Karpas-422 (cell line): ENCODE data around the gene GNGT2. TPM values are rescaled to one million over a fixed set of nuclear protein-coding genes. Genes with fewer than 3 reads are reported as not detected.
"Not testable (repeated sequence)": the region's sequence is repeated elsewhere in the genome, so short reads cannot be mapped to it uniquely, and the experiment has no call there.

ENCODE experiments used
- DNase-seq: peaks from one replicate; pipeline ENCODE4 v3.0.0-alpha.2; 2015
- H2AFZ ChIP-seq: fragments of 200-600 bp; sonication (generic); 2 replicates; pipeline ENCODE4 v1.6.1; 2014; ENCODE audit warnings: antibody characterized with exemption, low read length, mixed read lengths
- H3K27ac ChIP-seq: fragments of 200-600 bp; sonication (generic); 2 replicates; pipeline ENCODE4 v1.5.1; 2014; ENCODE audit warnings: mild to moderate bottlenecking, low read length, moderate library complexity
- H3K27me3 ChIP-seq: fragments of 200-600 bp; sonication (generic); 2 replicates; pipeline ENCODE4 v1.6.1; 2014; ENCODE audit warnings: low read length, mixed read lengths
- H3K36me3 ChIP-seq: fragments of 200-600 bp; sonication (generic); 2 replicates; pipeline ENCODE4 v1.6.1; 2014; ENCODE audit warnings: low read length, mixed read lengths; ENCODE audit not compliant: insufficient read depth
- H3K4me1 ChIP-seq: fragments of 200-600 bp; sonication (generic); 2 replicates; pipeline ENCODE4 v1.6.1; 2014; ENCODE audit warnings: mild to moderate bottlenecking, low read length, mixed read lengths
- H3K4me2 ChIP-seq: fragments of 200-600 bp; sonication (generic); 2 replicates; pipeline ENCODE4 v1.6.1; 2014; ENCODE audit warnings: low read length, low read depth, mild to moderate bottlenecking; ENCODE audit not compliant: poor library complexity, severe bottlenecking
- H3K4me3 ChIP-seq: fragments of 200-600 bp; sonication (generic); 2 replicates; pipeline ENCODE4 v1.5.1; 2014; ENCODE audit warnings: mild to moderate bottlenecking, antibody characterized with exemption, low read length, mixed read lengths
- H3K79me2 ChIP-seq: fragments of 200-600 bp; sonication (generic); 2 replicates; pipeline ENCODE4 v1.6.1; 2014; ENCODE audit warnings: mild to moderate bottlenecking, low read length, mixed read lengths
- H3K9ac ChIP-seq: fragments of 200-600 bp; sonication (generic); 2 replicates; pipeline ENCODE4 v1.6.0; 2014; ENCODE audit warnings: low read length
- H3K9me2 ChIP-seq: fragments of 200-600 bp; sonication (generic), shearing (Covaris generic); replicated peaks from 2 replicates; pipeline ENCODE4 v1.6.0; 2014; ENCODE audit warnings: mild to moderate bottlenecking, low read length, moderate library complexity; ENCODE audit not compliant: insufficient read depth
- H3K9me3 ChIP-seq: fragments of 300-700, 200-600 bp; sonication (generic); 2 replicates; pipeline ENCODE4 v1.6.1; 2014; ENCODE audit warnings: low read length, mixed read lengths
- H4K20me1 ChIP-seq: fragments of 200-600 bp; sonication (generic); 2 replicates; pipeline ENCODE4 v1.6.1; 2014; ENCODE audit warnings: mild to moderate bottlenecking, antibody characterized with exemption, low read length, low read depth; ENCODE audit not compliant: insufficient read depth
- total RNA-seq: library from RNA; depleted of rRNA; stranded (reverse); fragments of >200 nt; shearing (Covaris generic); gene quantifications from 2 replicates; pipeline ENCODE4 v1.2.3, GENCODE V29; 2014; ENCODE audit warnings: low replicate concordance

The GNGT2 gene
- total RNA-seq, 1 experiment from 2014 or later, result 25.3 TPM

- H3K4me2 ChIP-seq, result peak overlapping the region; percentile 54
- not testable (repeated sequence) for H4K20me1 ChIP-seq, H3K79me2 ChIP-seq, H3K9me3 ChIP-seq, H3K9me2 ChIP-seq, H2AFZ ChIP-seq, H3K9ac ChIP-seq, H3K27me3 ChIP-seq, DNase-seq, H3K36me3 ChIP-seq
- H3K4me3 ChIP-seq, result peak overlapping the region; percentile 29; the same call in 1 of the 2 replicates
- peak overlapping the region; percentile 43; the same call in 1 of the 2 replicates for H3K27ac ChIP-seq
- peaks cover 24% of the 10 kb centered on the region for H3K4me1 ChIP-seq
These were observed 25.9 kb downstream of the GNGT2 start for GRCh38 chr17:49184522-49184921.

- DNase-seq, result peak; percentile 71
- H3K9me2 ChIP-seq, result no peaks in the 10 kb centered on the region
- peak overlapping the region; percentile 29; the same call in 1 of the 2 replicates for H3K4me3 ChIP-seq
- H3K4me1 ChIP-seq, result peaks cover 24% of the 10 kb centered on the region
- peak overlapping the region; percentile 54 for H3K4me2 ChIP-seq
- H3K9ac ChIP-seq, result peak overlapping the region; percentile 30
- no peaks in the 10 kb centered on the region for H3K36me3 ChIP-seq
- H4K20me1 ChIP-seq, result no peaks in the 10 kb centered on the region
- peaks cover 6% of the 10 kb centered on the region for H3K9me3 ChIP-seq
- peak overlapping the region; percentile 43 for H3K27ac ChIP-seq
- H3K27me3 ChIP-seq, result no peaks in the 10 kb centered on the region
- peak overlapping the region; percentile 14; the same call in 1 of the 2 replicates for H2AFZ ChIP-seq
- H3K79me2 ChIP-seq, result no peaks in the 10 kb centered on the region
These were observed 26.6 kb downstream of the GNGT2 start for GRCh38 chr17:49183801-49184200.

GRCh38 chr17:49183341-49183740 is 27.0 kb downstream of the GNGT2 start:
- Histone ChIP-seq H2AFZ (peak overlapping the region; percentile 14; the same call in 1 of the 2 replicates), H3K79me2 (no peaks in the 10 kb centered on the region), H3K4me3 (peak overlapping the region; percentile 29; the same call in 1 of the 2 replicates), H3K9ac (peak overlapping the region; percentile 30; the same call in 1 of the 2 replicates), H4K20me1 (no peaks in the 10 kb centered on the region), H3K27ac (peak overlapping the region; percentile 43), H3K4me2 (peak overlapping the region; percentile 54), H3K9me3 (peaks cover 6% of the 10 kb centered on the region), H3K4me1 (peaks cover 24% of the 10 kb centered on the region), H3K36me3 (no peaks in the 10 kb centered on the region), H3K27me3 (no peaks in the 10 kb centered on the region), H3K9me2 (no peaks in the 10 kb centered on the region)
- peak; percentile 53 for DNase-seq

GRCh38 chr17:49180998-49181635 is 29.3 kb downstream of the GNGT2 start:
- H3K27me3 ChIP-seq, result no peaks in the 10 kb centered on the region; the same call in 1 of the 2 replicates
- no peaks in the 10 kb centered on the region for H4K20me1 ChIP-seq
- H3K4me3 ChIP-seq, result no peak overlapping the region
- H3K79me2 ChIP-seq, result no peaks in the 10 kb centered on the region
- peaks cover 13% of the 10 kb centered on the region for H3K9me3 ChIP-seq
- no peaks in the 10 kb centered on the region for H3K9me2 ChIP-seq
- no peak for DNase-seq
- H3K9ac ChIP-seq, result no peak overlapping the region
- no peaks in the 10 kb centered on the region for H3K36me3 ChIP-seq
- H3K4me1 ChIP-seq, result peaks cover 24% of the 10 kb centered on the region
- H3K4me2 ChIP-seq, result no peak overlapping the region
- peak overlapping the region; percentile 10; the same call in 1 of the 2 replicates for H2AFZ ChIP-seq
- no peak overlapping the region for H3K27ac ChIP-seq

GRCh38 chr17:49180303-49180702 is 30.1 kb downstream of the GNGT2 start:
- Histone ChIP-seq H3K4me1 (peaks cover 24% of the 10 kb centered on the region), H3K27ac (no peak overlapping the region), H3K79me2 (no peaks in the 10 kb centered on the region), H3K4me2 (no peak overlapping the region), H4K20me1 (no peaks in the 10 kb centered on the region), H2AFZ (no peak overlapping the region), H3K9me3 (peaks cover 14% of the 10 kb centered on the region), H3K4me3 (no peak overlapping the region), H3K9ac (no peak overlapping the region), H3K27me3 (no peaks in the 10 kb centered on the region; the same call in 1 of the 2 replicates), H3K36me3 (no peaks in the 10 kb centered on the region), H3K9me2 (no peaks in the 10 kb centered on the region)
- peak; percentile 83 for DNase-seq

- DNase-seq, H3K9me2 ChIP-seq, H3K4me2 ChIP-seq, H3K79me2 ChIP-seq, H3K4me1 ChIP-seq, H2AFZ ChIP-seq, H3K4me3 ChIP-seq, H3K27ac ChIP-seq, H3K27me3 ChIP-seq, H4K20me1 ChIP-seq, H3K9ac ChIP-seq, H3K36me3 ChIP-seq: not testable (repeated sequence)
- peaks cover 12% of the 10 kb centered on the region for H3K9me3 ChIP-seq
These were observed 34.4 kb downstream of the GNGT2 start for GRCh38 chr17:49175978-49176377.

GRCh38 chr17:49170711-49171110 is 39.7 kb downstream of the GNGT2 start:
- not testable (repeated sequence) for H3K4me2 ChIP-seq, H3K79me2 ChIP-seq, H3K9ac ChIP-seq, H4K20me1 ChIP-seq, H3K4me1 ChIP-seq, DNase-seq, H3K36me3 ChIP-seq, H3K4me3 ChIP-seq, H3K9me3 ChIP-seq, H3K27me3 ChIP-seq, H3K27ac ChIP-seq, H2AFZ ChIP-seq, H3K9me2 ChIP-seq

GRCh38 chr17:49170216-49170615 is 40.2 kb downstream of the GNGT2 start:
- no peaks in the 10 kb centered on the region for H3K36me3 ChIP-seq
- no peaks in the 10 kb centered on the region for H3K9me3 ChIP-seq
- no peak overlapping the region for H2AFZ ChIP-seq
- H3K27ac ChIP-seq, result no peak overlapping the region
- no peaks in the 10 kb centered on the region for H3K79me2 ChIP-seq
- no peak for DNase-seq
- no peaks in the 10 kb centered on the region for H3K4me1 ChIP-seq
- H4K20me1 ChIP-seq, result no peaks in the 10 kb centered on the region
- H3K4me3 ChIP-seq, result no peak overlapping the region
- H3K27me3 ChIP-seq, result no peaks in the 10 kb centered on the region
- H3K9ac ChIP-seq, result no peak overlapping the region
- H3K4me2 ChIP-seq, result no peak overlapping the region
- H3K9me2 ChIP-seq, result no peaks in the 10 kb centered on the region
